ENCODE results near the gene OR51B4.
A peak's percentile ranks its signal among the peaks of the same experiment; 100 is the strongest.
"Not testable (repeated sequence)": the region's sequence is repeated elsewhere in the genome, so short reads cannot be mapped to it uniquely, and the experiment has no call there.

Gene OR51B4

DNA sequence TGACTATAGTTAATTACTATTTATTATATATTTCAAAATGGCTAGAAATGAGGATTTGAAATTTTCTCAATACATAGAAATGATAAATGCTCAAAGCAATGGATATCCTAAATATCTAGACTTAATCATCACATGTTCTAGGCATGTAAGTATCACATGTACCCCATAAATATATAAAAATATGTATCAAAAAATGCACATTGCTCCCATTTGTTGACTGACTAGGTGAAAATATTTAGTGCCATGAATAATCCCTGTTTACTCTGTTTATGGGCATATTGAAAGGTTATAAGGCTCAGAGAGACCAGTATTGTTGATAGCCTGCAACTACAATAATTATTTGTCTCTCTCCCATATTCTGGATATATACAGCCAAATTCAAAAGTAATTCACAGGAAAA, 35.1 kb downstream of the OR51B4 start:
- no peak overlapping the region for H3K4me3 ChIP-seq (ENCODE audit: low read length)
- no peaks in the 10 kb centered on the region for H3K27me3 ChIP-seq (replicated peaks; ENCODE audit: control insufficient read depth, insufficient read depth, low read length)
- no peak for DNase-seq (ENCODE audit: low read depth)
- H3K9ac ChIP-seq (ENCODE audit: low read length): no peak overlapping the region
- H3K4me1 ChIP-seq (ENCODE audit: control insufficient read depth, insufficient read depth, low read length): no peaks in the 10 kb centered on the region
- H3K9me3 ChIP-seq (ENCODE audit: control insufficient read depth, low read length): no peaks in the 10 kb centered on the region
- H3K36me3 ChIP-seq (ENCODE audit: control insufficient read depth, insufficient read depth, low read length, severe bottlenecking): no peaks in the 10 kb centered on the region

DNA sequence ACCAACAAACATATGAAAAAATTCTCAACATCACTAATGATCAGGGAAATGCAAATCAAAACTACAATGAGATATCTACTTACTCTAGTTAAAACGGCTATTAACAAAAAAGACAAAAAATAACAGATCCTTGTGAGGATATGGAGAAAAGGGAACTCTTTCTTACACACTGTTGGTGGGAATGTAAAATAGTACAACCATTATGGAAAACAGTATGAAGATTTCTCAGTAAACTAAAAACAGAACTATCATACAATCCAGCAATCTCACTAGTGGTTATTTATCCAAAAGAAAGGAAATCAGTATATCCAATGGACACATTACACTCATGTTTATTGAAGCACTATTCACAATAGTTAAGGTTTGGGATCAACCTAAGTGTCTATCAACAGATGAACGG, 35.9 kb downstream of the OR51B4 start:
- H3K4me1 ChIP-seq (ENCODE audit: control insufficient read depth, insufficient read depth, low read length): no peaks in the 10 kb centered on the region
- no peak overlapping the region for H3K4me3 ChIP-seq (ENCODE audit: low read length)
- H3K36me3 ChIP-seq (ENCODE audit: control insufficient read depth, insufficient read depth, low read length, severe bottlenecking): no peaks in the 10 kb centered on the region
- no peaks in the 10 kb centered on the region for H3K9me3 ChIP-seq (ENCODE audit: control insufficient read depth, low read length)
- no peak overlapping the region for H3K9ac ChIP-seq (ENCODE audit: low read length)
- no peaks in the 10 kb centered on the region for H3K27me3 ChIP-seq (replicated peaks; ENCODE audit: control insufficient read depth, insufficient read depth, low read length)
- no peak for DNase-seq (ENCODE audit: low read depth)

DNA sequence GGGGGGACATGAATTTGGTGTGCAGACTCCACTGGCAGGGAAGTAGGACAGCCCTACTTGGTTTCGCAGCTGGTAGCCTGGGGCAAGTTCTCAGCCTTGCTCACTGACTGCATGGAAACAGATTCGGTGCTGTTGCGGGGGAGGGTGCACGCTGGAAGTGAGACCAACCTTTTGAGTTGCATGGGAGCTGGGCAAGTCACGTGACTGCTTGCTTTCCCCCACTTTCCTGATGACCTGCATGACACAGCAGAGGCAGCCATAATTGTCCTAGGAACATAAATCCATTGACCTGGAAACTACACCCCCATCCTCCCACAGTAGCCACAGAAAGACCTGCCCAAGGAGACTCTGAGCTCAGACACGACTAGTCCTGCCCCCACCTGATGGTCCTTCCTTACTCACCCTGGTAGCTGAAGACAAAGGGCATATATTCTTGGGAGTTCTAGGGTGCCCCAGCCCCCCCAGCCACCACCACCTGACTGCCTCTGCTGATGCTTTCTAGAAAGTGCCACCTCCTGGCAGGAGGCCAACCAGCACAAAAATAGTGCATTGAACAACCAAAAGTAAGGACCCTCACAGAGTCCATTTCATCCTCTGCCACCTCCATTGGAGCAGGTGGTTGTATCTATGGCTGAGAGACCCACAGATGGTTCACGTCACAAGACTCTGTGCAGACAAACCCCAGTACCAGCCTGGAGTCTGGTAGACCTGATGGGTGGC, 43.0 kb downstream of the OR51B4 start:
- Histone ChIP-seq H3K9ac (ENCODE audit: low read length) (no peak overlapping the region), H3K4me1 (ENCODE audit: control insufficient read depth, insufficient read depth, low read length) (peaks cover 8% of the 10 kb centered on the region), H3K4me3 (ENCODE audit: low read length) (no peak overlapping the region), H3K27me3 (replicated peaks; ENCODE audit: control insufficient read depth, insufficient read depth, low read length) (no peaks in the 10 kb centered on the region), H3K36me3 (ENCODE audit: control insufficient read depth, insufficient read depth, low read length, severe bottlenecking) (no peaks in the 10 kb centered on the region), H3K9me3 (ENCODE audit: control insufficient read depth, low read length) (peaks cover 3% of the 10 kb centered on the region)
- no peak for DNase-seq (ENCODE audit: low read depth)

DNA sequence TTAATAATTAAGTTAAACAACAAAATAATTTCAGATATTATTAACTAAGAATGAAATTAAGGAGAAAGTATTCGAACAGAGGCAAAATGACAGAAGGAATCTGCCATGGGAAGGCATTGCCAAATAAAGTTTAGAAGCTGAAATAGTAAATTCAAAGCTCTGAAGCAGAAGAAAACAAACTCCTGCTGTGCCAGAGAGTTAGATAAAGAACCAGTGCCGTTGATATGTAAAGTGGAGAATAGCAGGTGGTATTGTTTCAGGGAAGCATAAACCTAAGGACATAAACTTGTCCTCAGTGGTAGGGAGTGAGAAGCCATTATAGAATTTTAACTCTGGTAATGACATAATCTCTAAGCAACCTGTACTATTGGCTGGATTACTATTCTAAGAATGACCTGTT, 44.5 kb downstream of the OR51B4 start:
- Histone ChIP-seq H3K36me3 (ENCODE audit: control insufficient read depth, insufficient read depth, low read length, severe bottlenecking) (no peaks in the 10 kb centered on the region), H3K9me3 (ENCODE audit: control insufficient read depth, low read length) (peaks cover 3% of the 10 kb centered on the region), H3K9ac (ENCODE audit: low read length) (no peak overlapping the region), H3K4me3 (ENCODE audit: low read length) (no peak overlapping the region), H3K27me3 (replicated peaks; ENCODE audit: control insufficient read depth, insufficient read depth, low read length) (peaks cover 8% of the 10 kb centered on the region), H3K4me1 (ENCODE audit: control insufficient read depth, insufficient read depth, low read length) (peaks cover 8% of the 10 kb centered on the region)
- no peak for DNase-seq (ENCODE audit: low read depth)

DNA sequence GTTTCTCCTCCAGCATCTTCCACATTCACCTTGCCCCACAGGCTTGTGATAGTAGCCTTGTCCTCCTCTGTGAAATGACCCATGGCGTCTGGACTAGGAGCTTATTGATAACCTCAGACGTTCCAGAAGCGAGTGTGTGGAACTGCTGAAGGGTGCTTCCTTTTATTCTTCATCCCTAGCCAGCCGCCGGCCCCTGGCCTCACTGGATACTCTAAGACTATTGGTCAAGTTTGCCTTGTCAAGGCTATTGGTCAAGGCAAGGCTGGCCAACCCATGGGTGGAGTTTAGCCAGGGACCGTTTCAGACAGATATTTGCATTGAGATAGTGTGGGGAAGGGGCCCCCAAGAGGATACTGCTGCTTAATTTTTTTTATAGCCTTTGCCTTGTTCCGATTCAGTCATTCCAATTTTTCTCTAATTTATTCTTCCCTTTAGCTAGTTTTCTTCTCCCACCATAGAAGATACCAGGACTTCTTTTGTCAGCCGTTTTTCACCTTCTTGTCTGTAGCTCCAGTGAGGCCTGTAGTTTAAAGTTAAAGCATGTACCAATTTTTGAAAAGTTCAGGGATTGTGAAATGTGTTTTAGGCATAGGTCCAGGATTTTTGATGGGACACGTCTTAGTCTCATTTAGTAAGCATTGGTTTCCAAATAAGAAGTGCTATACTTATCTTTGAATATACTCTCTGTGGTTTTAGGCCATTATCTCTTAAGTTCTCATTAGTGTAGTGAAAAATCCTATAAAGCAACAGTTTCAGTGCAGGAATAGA, 46.9 kb downstream of the OR51B4 start, which contains the start of gene HBG2:
TSS of gene HBG2 (minus strand) at position 136 of the 768 bp plus-strand sequence. CDS start at position 83, 53 bp downstream.
- H3K27me3 ChIP-seq (replicated peaks; ENCODE audit: control insufficient read depth, insufficient read depth, low read length): peaks cover 13% of the 10 kb centered on the region
- H3K9ac ChIP-seq (ENCODE audit: low read length); H3K4me3 ChIP-seq (ENCODE audit: low read length); H3K9me3 ChIP-seq (ENCODE audit: control insufficient read depth, low read length); H3K36me3 ChIP-seq (ENCODE audit: control insufficient read depth, insufficient read depth, low read length, severe bottlenecking); H3K4me1 ChIP-seq (ENCODE audit: control insufficient read depth, insufficient read depth, low read length): not testable (repeated sequence)
- peak; percentile 69 for DNase-seq (ENCODE audit: low read depth)

DNA sequence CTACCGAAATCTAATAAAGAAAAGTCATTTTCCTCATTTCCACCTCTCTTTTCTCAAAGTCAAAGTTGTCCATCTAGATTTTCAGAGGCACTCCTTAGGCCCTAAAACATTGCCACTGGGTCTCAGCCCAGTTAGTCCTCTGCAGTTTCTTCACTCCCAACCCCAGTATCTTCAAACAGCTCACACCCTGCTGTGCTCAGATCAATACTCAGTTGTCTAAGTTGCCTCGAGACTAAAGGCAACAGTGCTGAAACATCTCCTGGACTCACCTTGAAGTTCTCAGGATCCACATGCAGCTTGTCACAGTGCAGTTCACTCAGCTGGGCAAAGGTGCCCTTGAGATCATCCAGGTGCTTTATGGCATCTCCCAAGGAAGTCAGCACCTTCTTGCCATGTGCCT, 47.7 kb downstream of the OR51B4 start:
- DNase-seq (ENCODE audit: low read depth); H3K9ac ChIP-seq (ENCODE audit: low read length); H3K4me1 ChIP-seq (ENCODE audit: control insufficient read depth, insufficient read depth, low read length); H3K36me3 ChIP-seq (ENCODE audit: control insufficient read depth, insufficient read depth, low read length, severe bottlenecking); H3K9me3 ChIP-seq (ENCODE audit: control insufficient read depth, low read length); H3K4me3 ChIP-seq (ENCODE audit: low read length): not testable (repeated sequence)
- peaks cover 13% of the 10 kb centered on the region for H3K27me3 ChIP-seq (replicated peaks; ENCODE audit: control insufficient read depth, insufficient read depth, low read length)

DNA sequence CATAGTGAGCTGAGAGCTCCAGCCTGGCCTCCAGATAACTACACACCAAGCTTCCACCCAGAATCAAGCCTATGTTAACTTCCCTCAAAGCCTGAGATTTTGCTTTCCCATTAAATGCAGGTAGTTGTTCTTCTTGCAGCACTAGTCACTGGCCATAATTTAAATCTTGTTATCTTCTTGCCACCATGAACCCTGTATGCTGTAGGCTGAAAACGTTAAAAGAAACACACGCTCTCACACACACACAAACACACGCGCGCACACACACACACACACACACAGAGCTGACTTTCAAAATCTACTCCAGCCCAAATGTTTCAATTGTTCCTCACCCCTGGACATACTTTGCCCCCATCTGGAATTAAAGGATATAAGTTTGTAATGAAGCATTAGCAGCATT, 48.3 kb downstream of the OR51B4 start:
- H3K4me1 ChIP-seq (ENCODE audit: control insufficient read depth, insufficient read depth, low read length); H3K9me3 ChIP-seq (ENCODE audit: control insufficient read depth, low read length); H3K9ac ChIP-seq (ENCODE audit: low read length); H3K36me3 ChIP-seq (ENCODE audit: control insufficient read depth, insufficient read depth, low read length, severe bottlenecking); DNase-seq (ENCODE audit: low read depth); H3K4me3 ChIP-seq (ENCODE audit: low read length): not testable (repeated sequence)
- H3K27me3 ChIP-seq (replicated peaks; ENCODE audit: control insufficient read depth, insufficient read depth, low read length): peaks cover 13% of the 10 kb centered on the region

DNA sequence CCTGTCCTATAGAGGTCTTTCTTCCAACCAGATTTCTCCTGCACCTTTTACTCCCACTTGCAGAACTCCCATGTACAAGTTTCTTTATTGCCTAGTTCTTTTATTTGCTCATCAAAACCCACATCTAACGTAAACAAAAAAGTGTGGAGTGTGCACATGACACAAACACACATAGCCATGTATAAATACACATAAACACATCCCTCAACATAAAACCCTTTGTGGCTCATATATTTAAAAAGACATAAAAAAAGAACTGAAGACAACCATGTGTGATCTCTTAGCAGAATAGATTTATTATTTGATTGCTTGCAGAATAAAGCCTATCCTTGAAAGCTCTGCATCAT, 48.9 kb downstream of the OR51B4 start:
- Histone ChIP-seq H3K4me1 (ENCODE audit: control insufficient read depth, insufficient read depth, low read length) (peaks cover 8% of the 10 kb centered on the region), H3K4me3 (ENCODE audit: low read length) (no peak overlapping the region), H3K9me3 (ENCODE audit: control insufficient read depth, low read length) (no peaks in the 10 kb centered on the region), H3K9ac (ENCODE audit: low read length) (no peak overlapping the region), H3K36me3 (ENCODE audit: control insufficient read depth, insufficient read depth, low read length, severe bottlenecking) (no peaks in the 10 kb centered on the region), H3K27me3 (replicated peaks; ENCODE audit: control insufficient read depth, insufficient read depth, low read length) (peaks cover 13% of the 10 kb centered on the region)
- DNase-seq (ENCODE audit: low read depth): no peak

DNA sequence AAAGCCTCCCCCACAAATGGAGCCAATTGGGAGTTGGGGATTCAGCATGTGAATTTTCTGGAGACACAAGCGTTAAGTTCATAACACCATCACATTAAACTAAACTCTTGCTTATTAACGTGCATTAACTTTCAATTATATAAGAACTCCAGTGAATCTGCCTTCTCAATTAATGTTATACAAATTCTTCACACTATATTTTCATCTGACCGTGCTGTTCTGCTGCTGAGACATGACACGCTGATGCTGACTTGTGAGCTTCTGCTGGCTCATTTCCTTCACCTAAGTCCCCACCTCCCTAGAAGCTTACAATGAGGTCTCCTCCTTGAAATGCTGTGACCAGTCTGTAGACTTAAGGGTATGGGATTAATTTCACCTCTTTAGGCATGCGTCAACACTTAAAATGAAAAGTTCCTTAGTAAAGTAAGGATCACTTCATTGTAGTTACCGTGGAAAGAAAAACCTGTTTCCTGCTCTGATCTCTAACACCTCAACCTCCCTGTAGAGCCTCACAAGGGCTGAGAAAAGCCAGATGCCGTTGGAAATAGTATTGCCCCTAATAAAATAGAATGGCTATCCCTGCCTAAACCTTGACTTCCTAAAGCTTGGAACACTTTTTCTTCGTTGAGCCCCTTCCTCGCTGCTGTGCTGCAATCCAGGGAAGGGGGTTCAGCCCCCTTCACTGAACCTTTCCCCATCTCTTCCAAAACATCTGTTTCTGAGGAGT, 49.4 kb downstream of the OR51B4 start:
- H3K9me3 ChIP-seq (ENCODE audit: control insufficient read depth, low read length): no peaks in the 10 kb centered on the region
- no peak overlapping the region for H3K4me3 ChIP-seq (ENCODE audit: low read length)
- H3K27me3 ChIP-seq (replicated peaks; ENCODE audit: control insufficient read depth, insufficient read depth, low read length): peaks cover 13% of the 10 kb centered on the region
- DNase-seq (ENCODE audit: low read depth): no peak
- no peak overlapping the region for H3K9ac ChIP-seq (ENCODE audit: low read length)
- peaks cover 8% of the 10 kb centered on the region for H3K4me1 ChIP-seq (ENCODE audit: control insufficient read depth, insufficient read depth, low read length)
- H3K36me3 ChIP-seq (ENCODE audit: control insufficient read depth, insufficient read depth, low read length, severe bottlenecking): no peaks in the 10 kb centered on the region

DNA sequence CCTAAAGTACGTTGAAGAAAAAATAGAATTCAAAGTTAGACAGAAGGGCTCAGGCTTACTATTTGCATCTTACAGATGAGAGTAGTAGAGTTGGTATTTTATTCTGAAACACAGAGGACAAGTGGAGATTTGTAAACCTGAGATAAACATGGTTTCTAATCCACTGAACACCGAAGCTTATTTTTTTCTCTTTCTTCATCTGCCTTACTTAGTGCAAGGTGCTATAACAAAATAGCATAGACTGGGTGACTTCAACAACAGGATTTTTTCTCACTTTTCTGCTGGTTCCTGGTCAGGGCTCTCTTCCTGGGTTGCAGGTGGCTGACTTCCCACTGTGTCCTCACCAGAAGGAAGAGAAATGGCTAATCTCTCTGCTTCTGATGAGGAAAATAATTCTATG, 50.0 kb downstream of the OR51B4 start:
- Histone ChIP-seq H3K4me3 (ENCODE audit: low read length) (no peak overlapping the region), H3K36me3 (ENCODE audit: control insufficient read depth, insufficient read depth, low read length, severe bottlenecking) (no peaks in the 10 kb centered on the region), H3K9me3 (ENCODE audit: control insufficient read depth, low read length) (no peaks in the 10 kb centered on the region), H3K9ac (ENCODE audit: low read length) (no peak overlapping the region), H3K27me3 (replicated peaks; ENCODE audit: control insufficient read depth, insufficient read depth, low read length) (peaks cover 13% of the 10 kb centered on the region), H3K4me1 (ENCODE audit: control insufficient read depth, insufficient read depth, low read length) (peaks cover 8% of the 10 kb centered on the region)
- DNase-seq (ENCODE audit: low read depth): no peak

All from adipocyte (in vitro differentiated cells).